Measurements from ENCODE around the gene CYP24A1. TPM values are rescaled to one million over a fixed set of nuclear protein-coding genes. Genes with fewer than 3 reads are reported as not detected.
A peak's percentile ranks its signal among the peaks of the same experiment; 100 is the strongest.

Gene CYP24A1
- polyA plus RNA-seq, 2 donors, result 0.39 to 1.6 TPM

GRCh38 chr20:54118220-54119001 lies 55.4 kb downstream of the CYP24A1 start:
- no peak overlapping the region for H3K27ac ChIP-seq (ENCODE audit: low read depth in 2 of 2, low read length in 1 of 2)
- no peak overlapping the region for H3K4me3 ChIP-seq (ENCODE audit: low read depth in 1 of 2, low read length in 2 of 2)
- no peaks in the 10 kb centered on the region for H3K36me3 ChIP-seq (ENCODE audit: control insufficient read depth in 2 of 2, insufficient read depth in 2 of 2, low read length in 1 of 2)
- no peaks in the 10 kb centered on the region for H3K27me3 ChIP-seq (ENCODE audit: control insufficient read depth in 1 of 2, insufficient read depth in 2 of 2, low read length in 2 of 2)
- H3K4me1 ChIP-seq (ENCODE audit: control insufficient read depth in 2 of 2, insufficient read depth in 2 of 2, low read length in 1 of 2), result no peaks in the 10 kb centered on the region
- H3K9me3 ChIP-seq (ENCODE audit: control insufficient read depth in 2 of 2, insufficient read depth in 1 of 2, low read depth in 1 of 2, low read length in 1 of 2), result no peaks in the 10 kb centered on the region
- 77 to 79% methylated on average over 9 of the region's 9 CpGs for WGBS, 2 donors

GRCh38 chr20:54116550-54117235 lies 57.1 kb downstream of the CYP24A1 start:
- Histone ChIP-seq H3K4me1 (ENCODE audit: control insufficient read depth in 2 of 2, insufficient read depth in 2 of 2, low read length in 1 of 2) (no peaks in the 10 kb centered on the region), H3K27ac (ENCODE audit: low read depth in 2 of 2, low read length in 1 of 2) (no peak overlapping the region)

GRCh38 chr20:54115172-54115854 lies 58.5 kb downstream of the CYP24A1 start:
- H3K27ac ChIP-seq (ENCODE audit: low read depth in 2 of 2, low read length in 1 of 2), result no peak overlapping the region

More at GRCh38 chr20:54116550-54117235, 57.1 kb downstream of the CYP24A1 start:
- no peaks in the 10 kb centered on the region for H3K9me3 ChIP-seq (ENCODE audit: control insufficient read depth in 2 of 2, insufficient read depth in 1 of 2, low read depth in 1 of 2, low read length in 1 of 2)
- no peaks in the 10 kb centered on the region for H3K27me3 ChIP-seq (ENCODE audit: control insufficient read depth in 1 of 2, insufficient read depth in 2 of 2, low read length in 2 of 2)
- WGBS, 2 donors, result 90 to 96% methylated on average over 4 of the region's 4 CpGs
- no peaks in the 10 kb centered on the region for H3K36me3 ChIP-seq (ENCODE audit: control insufficient read depth in 2 of 2, insufficient read depth in 2 of 2, low read length in 1 of 2)
- H3K4me3 ChIP-seq (ENCODE audit: low read depth in 1 of 2, low read length in 2 of 2), result no peak overlapping the region

GRCh38 chr20:54114109-54114508 lies 59.7 kb downstream of the CYP24A1 start:
- Histone ChIP-seq H3K4me1 (ENCODE audit: control insufficient read depth in 2 of 2, insufficient read depth in 2 of 2, low read length in 1 of 2) (no peaks in the 10 kb centered on the region), H3K9me3 (ENCODE audit: control insufficient read depth in 2 of 2, insufficient read depth in 1 of 2, low read depth in 1 of 2, low read length in 1 of 2) (no peaks in the 10 kb centered on the region)
- 64 to 77% methylated on average over 2 of the region's 2 CpGs for WGBS, 2 donors

More at GRCh38 chr20:54115172-54115854, 58.5 kb downstream of the CYP24A1 start:
- H3K4me3 ChIP-seq (ENCODE audit: low read depth in 1 of 2, low read length in 2 of 2), result no peak overlapping the region
- no peaks in the 10 kb centered on the region for H3K36me3 ChIP-seq (ENCODE audit: control insufficient read depth in 2 of 2, insufficient read depth in 2 of 2, low read length in 1 of 2)
- WGBS, 2 donors, result 74 to 77% methylated on average over 15 of the region's 15 CpGs
- no peaks in the 10 kb centered on the region for H3K9me3 ChIP-seq (ENCODE audit: control insufficient read depth in 2 of 2, insufficient read depth in 1 of 2, low read depth in 1 of 2, low read length in 1 of 2)
- no peaks in the 10 kb centered on the region for H3K27me3 ChIP-seq (ENCODE audit: control insufficient read depth in 1 of 2, insufficient read depth in 2 of 2, low read length in 2 of 2)
- no peaks in the 10 kb centered on the region for H3K4me1 ChIP-seq (ENCODE audit: control insufficient read depth in 2 of 2, insufficient read depth in 2 of 2, low read length in 1 of 2)

GRCh38 chr20:54113566-54113965 lies 60.2 kb downstream of the CYP24A1 start:
- Histone ChIP-seq H3K27ac (ENCODE audit: low read depth in 2 of 2, low read length in 1 of 2) (no peak overlapping the region), H3K9me3 (ENCODE audit: control insufficient read depth in 2 of 2, insufficient read depth in 1 of 2, low read depth in 1 of 2, low read length in 1 of 2) (no peaks in the 10 kb centered on the region), H3K27me3 (ENCODE audit: control insufficient read depth in 1 of 2, insufficient read depth in 2 of 2, low read length in 2 of 2) (no peaks in the 10 kb centered on the region), H3K4me1 (ENCODE audit: control insufficient read depth in 2 of 2, insufficient read depth in 2 of 2, low read length in 1 of 2) (no peaks in the 10 kb centered on the region), H3K36me3 (ENCODE audit: control insufficient read depth in 2 of 2, insufficient read depth in 2 of 2, low read length in 1 of 2) (no peaks in the 10 kb centered on the region), H3K4me3 (ENCODE audit: low read depth in 1 of 2, low read length in 2 of 2) (no peak overlapping the region)
- 74 to 88% methylated on average over 2 of the region's 2 CpGs for WGBS, 2 donors

More at GRCh38 chr20:54114109-54114508, 59.7 kb downstream of the CYP24A1 start:
- Histone ChIP-seq H3K4me3 (ENCODE audit: low read depth in 1 of 2, low read length in 2 of 2) (no peak overlapping the region), H3K27me3 (ENCODE audit: control insufficient read depth in 1 of 2, insufficient read depth in 2 of 2, low read length in 2 of 2) (no peaks in the 10 kb centered on the region), H3K27ac (ENCODE audit: low read depth in 2 of 2, low read length in 1 of 2) (no peak overlapping the region), H3K36me3 (ENCODE audit: control insufficient read depth in 2 of 2, insufficient read depth in 2 of 2, low read length in 1 of 2) (no peaks in the 10 kb centered on the region)

- no peaks in the 10 kb centered on the region for H3K27me3 ChIP-seq (ENCODE audit: control insufficient read depth in 1 of 2, insufficient read depth in 2 of 2, low read length in 2 of 2)
- no peaks in the 10 kb centered on the region for H3K4me1 ChIP-seq (ENCODE audit: control insufficient read depth in 2 of 2, insufficient read depth in 2 of 2, low read length in 1 of 2)
- H3K27ac ChIP-seq (ENCODE audit: low read depth in 2 of 2, low read length in 1 of 2), result peak overlapping the region; percentile 20 to 40
- WGBS, 2 donors, result 52 to 68% methylated on average over 4 of the region's 4 CpGs
- no peak overlapping the region for H3K4me3 ChIP-seq (ENCODE audit: low read depth in 1 of 2, low read length in 2 of 2)
- H3K36me3 ChIP-seq (ENCODE audit: control insufficient read depth in 2 of 2, insufficient read depth in 2 of 2, low read length in 1 of 2), result no peaks in the 10 kb centered on the region
- no peaks in the 10 kb centered on the region for H3K9me3 ChIP-seq (ENCODE audit: control insufficient read depth in 2 of 2, insufficient read depth in 1 of 2, low read depth in 1 of 2, low read length in 1 of 2)
These were observed 61.4 kb downstream of the CYP24A1 start for GRCh38 chr20:54112221-54112884.

GRCh38 chr20:54111460-54111859 lies 62.3 kb downstream of the CYP24A1 start:
- Histone ChIP-seq H3K27ac (ENCODE audit: low read depth in 2 of 2, low read length in 1 of 2) (no peak overlapping the region), H3K27me3 (ENCODE audit: control insufficient read depth in 1 of 2, insufficient read depth in 2 of 2, low read length in 2 of 2) (no peaks in the 10 kb centered on the region), H3K36me3 (ENCODE audit: control insufficient read depth in 2 of 2, insufficient read depth in 2 of 2, low read length in 1 of 2) (no peaks in the 10 kb centered on the region), H3K4me3 (ENCODE audit: low read depth in 1 of 2, low read length in 2 of 2) (no peak overlapping the region), H3K9me3 (ENCODE audit: control insufficient read depth in 2 of 2, insufficient read depth in 1 of 2, low read depth in 1 of 2, low read length in 1 of 2) (no peaks in the 10 kb centered on the region), H3K4me1 (ENCODE audit: control insufficient read depth in 2 of 2, insufficient read depth in 2 of 2, low read length in 1 of 2) (no peaks in the 10 kb centered on the region)
- WGBS, 2 donors, result 82 to 85% methylated on average over 2 of the region's 2 CpGs

GRCh38 chr20:54110457-54110856 lies 63.3 kb downstream of the CYP24A1 start:
- Histone ChIP-seq H3K9me3 (ENCODE audit: control insufficient read depth in 2 of 2, insufficient read depth in 1 of 2, low read depth in 1 of 2, low read length in 1 of 2) (no peaks in the 10 kb centered on the region), H3K27me3 (ENCODE audit: control insufficient read depth in 1 of 2, insufficient read depth in 2 of 2, low read length in 2 of 2) (no peaks in the 10 kb centered on the region), H3K27ac (ENCODE audit: low read depth in 2 of 2, low read length in 1 of 2) (peak overlapping the region in 1 of 2 donors; percentile 22), H3K4me3 (ENCODE audit: low read depth in 1 of 2, low read length in 2 of 2) (no peak overlapping the region), H3K4me1 (ENCODE audit: control insufficient read depth in 2 of 2, insufficient read depth in 2 of 2, low read length in 1 of 2) (no peaks in the 10 kb centered on the region), H3K36me3 (ENCODE audit: control insufficient read depth in 2 of 2, insufficient read depth in 2 of 2, low read length in 1 of 2) (no peaks in the 10 kb centered on the region)
- 59 to 66% methylated on average over 3 of the region's 3 CpGs for WGBS, 2 donors

- H3K9me3 ChIP-seq (ENCODE audit: control insufficient read depth in 2 of 2, insufficient read depth in 1 of 2, low read depth in 1 of 2, low read length in 1 of 2), result no peaks in the 10 kb centered on the region
- H3K4me3 ChIP-seq (ENCODE audit: low read depth in 1 of 2, low read length in 2 of 2), result no peak overlapping the region
- peak overlapping the region in 1 of 2 donors; percentile 22 for H3K27ac ChIP-seq (ENCODE audit: low read depth in 2 of 2, low read length in 1 of 2)
- no peaks in the 10 kb centered on the region for H3K27me3 ChIP-seq (ENCODE audit: control insufficient read depth in 1 of 2, insufficient read depth in 2 of 2, low read length in 2 of 2)
- no peaks in the 10 kb centered on the region for H3K36me3 ChIP-seq (ENCODE audit: control insufficient read depth in 2 of 2, insufficient read depth in 2 of 2, low read length in 1 of 2)
- no peaks in the 10 kb centered on the region for H3K4me1 ChIP-seq (ENCODE audit: control insufficient read depth in 2 of 2, insufficient read depth in 2 of 2, low read length in 1 of 2)
These were observed 63.7 kb downstream of the CYP24A1 start for GRCh38 chr20:54110041-54110440.
